SIG-M5 treated with dmso at 0.1 percent for 504 hours (cell line): ENCODE data around the gene FAXC.
"Not testable (repeated sequence)": the region's sequence is repeated elsewhere in the genome, so short reads cannot be mapped to it uniquely, and the experiment has no call there.

Experiments used
- DNase-seq: peaks from one replicate; lab custom pipeline; 2025; ENCODE audit not compliant: unreplicated experiment; lab: John Stamatoyannopoulos, UW

Gene FAXC

GRCh38 chr6:99341862-99342455 is 7.5 kb downstream of the FAXC start:
- DNase-seq: no peak

GRCh38 chr6:99338188-99338587 is 11.3 kb downstream of the FAXC start:
- no peak for DNase-seq

- DNase-seq: not testable (repeated sequence)
These were observed 14.2 kb downstream of the FAXC start for GRCh38 chr6:99335298-99335697.

- DNase-seq: peak; percentile 59
These were observed 14.8 kb downstream of the FAXC start for GRCh38 chr6:99334526-99335127.

- DNase-seq: no peak
These were observed 16.4 kb downstream of the FAXC start for GRCh38 chr6:99333068-99333467.

- no peak for DNase-seq
These were observed 17.9 kb downstream of the FAXC start for GRCh38 chr6:99331531-99331930.

GRCh38 chr6:99330159-99330558 is 19.3 kb downstream of the FAXC start:
- peak; percentile 63 for DNase-seq

GRCh38 chr6:99324996-99325395 is 24.5 kb downstream of the FAXC start:
- DNase-seq: no peak

GRCh38 chr6:99318566-99318965 is 30.9 kb downstream of the FAXC start:
- DNase-seq: no peak

GRCh38 chr6:99312354-99312753 is 37.1 kb downstream of the FAXC start:
- no peak for DNase-seq

GRCh38 chr6:99310553-99310952 is 38.9 kb downstream of the FAXC start:
- DNase-seq: no peak

GRCh38 chr6:99309557-99309956 is 39.9 kb downstream of the FAXC start:
- no peak for DNase-seq

- no peak for DNase-seq
These were observed 40.7 kb downstream of the FAXC start for GRCh38 chr6:99308788-99309187.

- no peak for DNase-seq
These were observed 42.1 kb downstream of the FAXC start for GRCh38 chr6:99307295-99307907.

GRCh38 chr6:99306341-99306740 is 43.1 kb downstream of the FAXC start:
- no peak for DNase-seq

GRCh38 chr6:99305021-99305554 is 44.4 kb downstream of the FAXC start:
- no peak for DNase-seq

- no peak for DNase-seq
These were observed 52.1 kb downstream of the FAXC start for GRCh38 chr6:99297415-99297814.

GRCh38 chr6:99297006-99297405 is 52.5 kb downstream of the FAXC start:
- DNase-seq: no peak

- DNase-seq: no peak
These were observed 53.2 kb downstream of the FAXC start for GRCh38 chr6:99296261-99296660.

- no peak for DNase-seq
These were observed 54.2 kb downstream of the FAXC start for GRCh38 chr6:99295276-99295675.

GRCh38 chr6:99294786-99295185 is 54.7 kb downstream of the FAXC start:
- no peak for DNase-seq

- no peak for DNase-seq
These were observed 59.8 kb downstream of the FAXC start for GRCh38 chr6:99289701-99290100.
